GM12891 (cell line): ENCODE results near the gene TMEM222.

Experiments
- PAX5 ChIP-seq: IDR thresholded peaks from 2 replicates; pipeline ENCODE4 v1.6.1; 2011; ENCODE audit warnings: low read length, moderate library complexity, mild to moderate bottlenecking; ENCODE audit not compliant: insufficient read depth, severe bottlenecking
- POLR2A ChIP-seq: IDR thresholded peaks from 2 replicates; pipeline ENCODE4 v1.6.1; 2011; ENCODE audit warnings: low read depth, low read length, control low read depth
- POLR2AphosphoS5 ChIP-seq: IDR thresholded peaks from 2 replicates; pipeline ENCODE4 v1.6.1; 2011; ENCODE audit warnings: low read depth, low read length, control low read depth
- SPI1 ChIP-seq: IDR thresholded peaks from 2 replicates; pipeline ENCODE4 v1.6.1; 2011; ENCODE audit warnings: low read depth, low read length, control low read depth
- TAF1 ChIP-seq: IDR thresholded peaks from 2 replicates; pipeline ENCODE4 v1.6.1; 2011; ENCODE audit warnings: low read depth, low read length, control low read depth

- TF ChIP-seq POLR2A: no peak
- TF ChIP-seq SPI1: no peak
- TF ChIP-seq POLR2AphosphoS5: no peak
- no peak for TF ChIP-seq TAF1
- no peak for TF ChIP-seq PAX5
Observed at GRCh38 chr1:27330786-27331185, 8.8 kb downstream of the TMEM222 start.
